BE2C (cell line): ENCODE results near the gene ARHGAP26.

Experiments
- DNase-seq: peaks from one replicate; pipeline ENCODE4 v3.0.0-alpha.2; 2020
- H3K27me3 ChIP-seq: fragments of 250-450 bp; sonication (Bioruptor Pico); 2 replicates; pipeline ENCODE4 v1.5.1; 2020; ENCODE audit warnings: mild to moderate bottlenecking
- H3K36me3 ChIP-seq: fragments of 250-450 bp; sonication (Bioruptor Pico); 2 replicates; pipeline ENCODE4 v1.5.1; 2020; ENCODE audit warnings: mild to moderate bottlenecking
- H3K4me1 ChIP-seq: fragments of 250-450 bp; sonication (Bioruptor Pico); 2 replicates; pipeline ENCODE4 v1.5.1; 2020
- H3K4me3 ChIP-seq: 2 replicates; pipeline ENCODE4 v1.5.1; 2011; ENCODE audit warnings: low read depth, low read length
- H3K9me3 ChIP-seq: fragments of 250-450 bp; sonication (Bioruptor Pico); 2 replicates; pipeline ENCODE4 v1.5.1; 2020
- CTCF ChIP-seq: IDR thresholded peaks from 2 replicates; pipeline ENCODE4 v1.5.1; 2012; ENCODE audit warnings: mild to moderate bottlenecking, low read depth, low read length

ARHGAP26 gene

GRCh38 chr5:142896325-142897007 lies 126.3 kb downstream of the ARHGAP26 start:
- no peak for TF ChIP-seq CTCF
- no peak for DNase-seq
- Histone ChIP-seq H3K36me3 (no peaks in the 10 kb centered on the region), H3K4me3 (no peak overlapping the region), H3K9me3 (no peaks in the 10 kb centered on the region), H3K4me1 (peaks cover 5% of the 10 kb centered on the region; the same call in 1 of the 2 replicates), H3K27me3 (no peaks in the 10 kb centered on the region)

GRCh38 chr5:142897328-142897727 lies 127.2 kb downstream of the ARHGAP26 start:
- Histone ChIP-seq H3K4me3 (no peak overlapping the region), H3K9me3 (no peaks in the 10 kb centered on the region), H3K27me3 (no peaks in the 10 kb centered on the region), H3K36me3 (no peaks in the 10 kb centered on the region), H3K4me1 (peaks cover 5% of the 10 kb centered on the region; the same call in 1 of the 2 replicates)
- no peak for DNase-seq
- TF ChIP-seq CTCF, result no peak

GRCh38 chr5:142900927-142901326 lies 130.8 kb downstream of the ARHGAP26 start:
- H3K9me3 ChIP-seq, result no peaks in the 10 kb centered on the region
- H3K4me3 ChIP-seq, result no peak overlapping the region
- H3K27me3 ChIP-seq, result no peaks in the 10 kb centered on the region
- peaks cover 5% of the 10 kb centered on the region; the same call in 1 of the 2 replicates for H3K4me1 ChIP-seq
- no peak for TF ChIP-seq CTCF
- no peak for DNase-seq
- H3K36me3 ChIP-seq, result peaks cover 4% of the 10 kb centered on the region; the same call in 1 of the 2 replicates

GRCh38 chr5:142901476-142902185 lies 131.5 kb downstream of the ARHGAP26 start:
- Histone ChIP-seq H3K9me3 (no peaks in the 10 kb centered on the region), H3K27me3 (no peaks in the 10 kb centered on the region), H3K36me3 (peaks cover 4% of the 10 kb centered on the region; the same call in 1 of the 2 replicates), H3K4me1 (peaks cover 5% of the 10 kb centered on the region; the same call in 1 of the 2 replicates), H3K4me3 (no peak overlapping the region)
- DNase-seq, result no peak
- TF ChIP-seq CTCF, result no peak

- no peak for TF ChIP-seq CTCF
- Histone ChIP-seq H3K4me3 (no peak overlapping the region), H3K4me1 (peaks cover 5% of the 10 kb centered on the region; the same call in 1 of the 2 replicates), H3K36me3 (peaks cover 4% of the 10 kb centered on the region; the same call in 1 of the 2 replicates), H3K27me3 (no peaks in the 10 kb centered on the region), H3K9me3 (no peaks in the 10 kb centered on the region)
- no peak for DNase-seq
Measured at GRCh38 chr5:142902186-142902965, 132.2 kb downstream of the ARHGAP26 start.
